ENCODE measurements around the gene CASP7. TPM values are rescaled to one million over a fixed set of nuclear protein-coding genes. Genes with fewer than 3 reads are reported as not detected.
A peak's percentile ranks its signal among the peaks of the same experiment; 100 is the strongest.

CASP7 gene
- total RNA-seq, 1 donor from 2014 or later, result 22.6 TPM

- peaks cover 4% of the 10 kb centered on the region for H3K9me3 Mint-ChIP-seq
- H3K36me3 Mint-ChIP-seq (ENCODE audit: low read depth), result no peaks in the 10 kb centered on the region
- H3K27me3 Mint-ChIP-seq, result peaks cover 8% of the 10 kb centered on the region
- DNase-seq (no peak), ATAC-seq (ENCODE audit: low read depth) (no peak)
- H3K4me3 Mint-ChIP-seq, result no peak overlapping the region
- H3K27ac Mint-ChIP-seq, result no peak overlapping the region
- ChIA-PET CTCF (no interaction called here), POLR2A (no interaction called here)
- intact Hi-C loops (cut with micrococcal nuclease), result no loop called here
- no peaks in the 10 kb centered on the region for H3K4me1 Mint-ChIP-seq
- no peak for TF ChIP-seq CTCF (IDR thresholded peaks at IDR 0.05)
Measured at GRCh38 chr10:113665806-113666354, 13.8 kb upstream of the CASP7 start.

- ATAC-seq (ENCODE audit: low read depth), result no peak
- CTCF ChIA-PET, result no interaction called here
- no peak for TF ChIP-seq CTCF (IDR thresholded peaks at IDR 0.05)
- H3K27ac Mint-ChIP-seq, result no peak overlapping the region
- H3K36me3 Mint-ChIP-seq (ENCODE audit: low read depth), result no peaks in the 10 kb centered on the region
- intact Hi-C loops (cut with micrococcal nuclease), result no loop called here
- DNase-seq, result no peak
- H3K4me1 Mint-ChIP-seq, result no peaks in the 10 kb centered on the region
- POLR2A ChIA-PET, result no interaction called here
- peaks cover 12% of the 10 kb centered on the region for H3K27me3 Mint-ChIP-seq
- no peak overlapping the region for H3K4me3 Mint-ChIP-seq
- H3K9me3 Mint-ChIP-seq, result peaks cover 4% of the 10 kb centered on the region
Measured at GRCh38 chr10:113666682-113667252, 12.9 kb upstream of the CASP7 start.

- Mint-ChIP-seq H3K27me3 (no peaks in the 10 kb centered on the region), H3K4me3 (peak overlapping the region; percentile 92), H3K4me1 (peaks cover 57% of the 10 kb centered on the region), H3K9me3 (peaks cover 8% of the 10 kb centered on the region), H3K36me3 (ENCODE audit: low read depth) (peaks cover 32% of the 10 kb centered on the region), H3K27ac (peak overlapping the region; percentile 94)
- ChIA-PET CTCF (interaction anchor here (1.1 to 2.0 kb wide), 3 partner anchors 22 to 36 kb away, joined by 4 to 6 read pairs (median 6); no protein-coding TSS in a partner anchor), POLR2A (interaction anchor here (0.6 to 2.3 kb wide), 8 partner anchors 173 to 1295 kb away, joined by 3 to 12 read pairs (median 4); partner anchors contain the start of genes CCDC186, DCLRE1A and FHIP2A)
- no peak for TF ChIP-seq CTCF (IDR thresholded peaks at IDR 0.05)
- DNase-seq, result peak; percentile 50
- intact Hi-C loops (cut with micrococcal nuclease), result loop anchor here (1.0 to 10.0 kb wide), 10 partner anchors 345 to 1498 kb away; partner anchors contain the start of genes ATRNL1, GPAM and TRUB1
- peak; percentile 63 for ATAC-seq (ENCODE audit: low read depth)
Measured at GRCh38 chr10:113680190-113681111, 739 bp downstream of the CASP7 start.

- no peak for DNase-seq
- TF ChIP-seq CTCF (IDR thresholded peaks at IDR 0.05), result no peak
- H3K27ac Mint-ChIP-seq, result peak overlapping the region; percentile 94
- ChIA-PET POLR2A (interaction anchor here (1.1 to 2.3 kb wide), 3 partner anchors 342 to 1140 kb away, joined by 4 to 12 read pairs (median 4); partner anchors contain the start of gene FHIP2A), CTCF (interaction anchor here (1.3 to 2.0 kb wide), 2 partner anchors 21 to 25 kb away, joined by 3 to 6 read pairs; no protein-coding TSS in a partner anchor)
- peaks cover 63% of the 10 kb centered on the region for H3K4me1 Mint-ChIP-seq
- peaks cover 37% of the 10 kb centered on the region for H3K36me3 Mint-ChIP-seq (ENCODE audit: low read depth)
- H3K9me3 Mint-ChIP-seq, result peaks cover 14% of the 10 kb centered on the region
- peak overlapping the region; percentile 92 for H3K4me3 Mint-ChIP-seq
- intact Hi-C loops (cut with micrococcal nuclease), result loop anchor here (1.0 to 10.0 kb wide), 10 partner anchors 343 to 1500 kb away; partner anchors contain the start of genes ATRNL1, GPAM and TRUB1
- H3K27me3 Mint-ChIP-seq, result no peaks in the 10 kb centered on the region
- ATAC-seq (ENCODE audit: low read depth), result peak; percentile 33
Measured at GRCh38 chr10:113681533-113682470, 2.1 kb downstream of the CASP7 start.
